AG04450 (cell line): ENCODE measurements around the gene PLA2G4F. TPM values are rescaled to one million over a fixed set of nuclear protein-coding genes. Genes with fewer than 3 reads are reported as not detected.

ENCODE experiments used
- CTCF ChIA-PET: fragments of 300-600, 350-600 bp; formaldehyde crosslinking; extraction: SDS; loops from one replicate; lab custom pipeline; 2022; ENCODE audit warnings: antibody characterized with exemption, inconsistent platforms; lab: Charles Lee
- POLR2A ChIA-PET: fragments of 350-600 bp; formaldehyde crosslinking; extraction: SDS; loops from one replicate; lab custom pipeline; 2021; ENCODE audit warnings: antibody characterized with exemption, inconsistent platforms; lab: Yijun Ruan, JAX
- DNase-seq: peaks from one replicate; pipeline ENCODE4 v3.0.0-alpha.2; 2011; ENCODE audit warnings: low read depth, low spot score
- H3K27ac ChIP-seq: one replicate; pipeline ENCODE4 v1.5.1; 2012; ENCODE audit warnings: low read depth, low read length, control low read depth
- H3K27me3 ChIP-seq: one replicate; pipeline ENCODE4 v1.6.0; 2012; ENCODE audit warnings: low read length; ENCODE audit not compliant: control insufficient read depth, insufficient read depth
- H3K4me3 ChIP-seq: 2 replicates; pipeline ENCODE4 v1.5.1; 2011; ENCODE audit warnings: mild to moderate bottlenecking, low read depth, low read length, control low read depth
- H3K9me3 ChIP-seq: 2 replicates; pipeline ENCODE4 v1.5.1; 2012; ENCODE audit warnings: low read length; ENCODE audit not compliant: control insufficient read depth, insufficient read depth
- CTCF ChIP-seq: IDR thresholded peaks from 2 replicates; pipeline ENCODE4 v1.5.1; 2011; ENCODE audit warnings: low read depth, low read length, control low read depth, inconsistent platforms
- polyA plus RNA-seq: library from polyadenylated mRNA; depleted of rRNA; stranded (reverse); fragments of >200 nt; gene quantifications from 2 replicates; pipeline ENCODE4 v1.2.3, GENCODE V29; 2011

PLA2G4F gene
- polyA plus RNA-seq, 1 experiment: not detected

- no peak for DNase-seq
- no peak for TF ChIP-seq CTCF
- Histone ChIP-seq H3K9me3 (no peaks in the 10 kb centered on the region), H3K27me3 (no peaks in the 10 kb centered on the region), H3K27ac (no peak overlapping the region), H3K4me3 (no peak overlapping the region)
- ChIA-PET CTCF (no interaction called here), POLR2A (no interaction called here)
These were observed 29.4 kb upstream of the PLA2G4F start for GRCh38 chr15:42185801-42186200.

- CTCF ChIA-PET: no interaction called here
- H3K27ac ChIP-seq: no peak overlapping the region
- POLR2A ChIA-PET: no interaction called here
These were observed 28.3 kb upstream of the PLA2G4F start for GRCh38 chr15:42184736-42185135.

GRCh38 chr15:42184296-42184695 is 27.9 kb upstream of the PLA2G4F start:
- no peaks in the 10 kb centered on the region for H3K27me3 ChIP-seq
- H3K4me3 ChIP-seq: no peak overlapping the region
- no peaks in the 10 kb centered on the region for H3K9me3 ChIP-seq
- DNase-seq: no peak
- ChIA-PET POLR2A (no interaction called here), CTCF (interaction anchor here (0.6 kb wide), 1 partner anchor 334 kb away, joined by 3 read pairs; no protein-coding TSS in a partner anchor)
- no peak overlapping the region for H3K27ac ChIP-seq
- TF ChIP-seq CTCF: no peak

More at GRCh38 chr15:42184736-42185135, 28.3 kb upstream of the PLA2G4F start:
- DNase-seq: no peak
- no peaks in the 10 kb centered on the region for H3K9me3 ChIP-seq
- no peak for TF ChIP-seq CTCF
- no peaks in the 10 kb centered on the region for H3K27me3 ChIP-seq
- no peak overlapping the region for H3K4me3 ChIP-seq

- no peak for DNase-seq
- no peak for TF ChIP-seq CTCF
- Histone ChIP-seq H3K27me3 (no peaks in the 10 kb centered on the region), H3K4me3 (no peak overlapping the region), H3K27ac (no peak overlapping the region), H3K9me3 (no peaks in the 10 kb centered on the region)
- CTCF ChIA-PET: interaction anchor here (0.6 kb wide), 1 partner anchor 460 kb away, joined by 4 read pairs; no protein-coding TSS in a partner anchor
- POLR2A ChIA-PET: no interaction called here
These were observed 26.5 kb upstream of the PLA2G4F start for GRCh38 chr15:42182961-42183360.

GRCh38 chr15:42182328-42182886 is 26.0 kb upstream of the PLA2G4F start:
- DNase-seq: no peak
- Histone ChIP-seq H3K27me3 (no peaks in the 10 kb centered on the region), H3K4me3 (no peak overlapping the region), H3K9me3 (no peaks in the 10 kb centered on the region), H3K27ac (no peak overlapping the region)
- ChIA-PET POLR2A (no interaction called here), CTCF (interaction anchor here (0.6 kb wide), 1 partner anchor 460 kb away, joined by 4 read pairs; no protein-coding TSS in a partner anchor)
- TF ChIP-seq CTCF: no peak
